Activated T-helper 1 cell treated with anti-CD3 and anti-CD28 coated beads, Interleukin-12 subunit alpha, Interleukin-12 subunit beta, Interleukin-2, Interleukin-4 antibody, amounts not matched to agents 30 ng/mL and 10 ng/mL and 1 ng/mL, durations not matched to agents 14 hours and 24 hours and 36 hours (primary cell): ENCODE measurements around the gene FOXP1. TPM values are rescaled to one million over a fixed set of nuclear protein-coding genes. Genes with fewer than 3 reads are reported as not detected.

Experiments
- DNase-seq: peaks from one replicate; pipeline ENCODE4 v3.0.0; 2021; ENCODE audit warnings: low spot score
- H3K27ac Mint-ChIP-seq: one replicate; pipeline ENCODE4 v1.8.0; 2021; ENCODE audit warnings: mild to moderate bottlenecking, mixed read lengths
- H3K27me3 Mint-ChIP-seq: one replicate; pipeline ENCODE4 v1.8.0; 2022; ENCODE audit warnings: mild to moderate bottlenecking, moderate library complexity, mixed read lengths; ENCODE audit not compliant: insufficient read depth
- H3K36me3 Mint-ChIP-seq: one replicate; pipeline ENCODE4 v1.8.0; 2021; ENCODE audit warnings: low read depth, mixed read lengths
- H3K4me1 Mint-ChIP-seq: one replicate; pipeline ENCODE4 v1.8.0; 2021; ENCODE audit warnings: low read depth, mixed read lengths
- H3K4me3 Mint-ChIP-seq: one replicate; pipeline ENCODE4 v1.8.0; 2021; ENCODE audit warnings: mild to moderate bottlenecking, moderate library complexity, mixed read lengths
- H3K9me3 Mint-ChIP-seq: one replicate; pipeline ENCODE4 v1.8.0; 2021; ENCODE audit warnings: mixed read lengths
- intact Hi-C: fragments of 100-400 bp; cut with micrococcal nuclease; formaldehyde crosslinking; loops from one replicate; pipeline ENCODE4 v1.15.1; 2024
- total RNA-seq: library from RNA; stranded (reverse); gene quantifications from 2 replicates; pipeline ENCODE4 v1.2.3, GENCODE V29; 2022

FOXP1 gene
- total RNA-seq, 1 donor from 2014 or later = 97.6 TPM

- intact Hi-C loops = no loop called here
- no peak overlapping the region for H3K4me3 Mint-ChIP-seq
- H3K36me3 Mint-ChIP-seq = no peaks in the 10 kb centered on the region
- H3K27me3 Mint-ChIP-seq = peaks cover 2% of the 10 kb centered on the region
- H3K9me3 Mint-ChIP-seq = no peaks in the 10 kb centered on the region
- DNase-seq = no peak
- H3K4me1 Mint-ChIP-seq = no peaks in the 10 kb centered on the region
- H3K27ac Mint-ChIP-seq = no peak overlapping the region
Measured at GRCh38 chr3:71254281-71255057, 329.1 kb downstream of the FOXP1 start.

GRCh38 chr3:71253169-71253568 lies 330.4 kb downstream of the FOXP1 start:
- H3K36me3 Mint-ChIP-seq = no peaks in the 10 kb centered on the region
- intact Hi-C loops = no loop called here
- no peak for DNase-seq
- peaks cover 2% of the 10 kb centered on the region for H3K27me3 Mint-ChIP-seq
- no peak overlapping the region for H3K4me3 Mint-ChIP-seq
- H3K4me1 Mint-ChIP-seq = no peaks in the 10 kb centered on the region
- H3K9me3 Mint-ChIP-seq = no peaks in the 10 kb centered on the region
- no peak overlapping the region for H3K27ac Mint-ChIP-seq

- no peaks in the 10 kb centered on the region for H3K36me3 Mint-ChIP-seq
- no peak overlapping the region for H3K27ac Mint-ChIP-seq
- intact Hi-C loops = no loop called here
- peaks cover 2% of the 10 kb centered on the region for H3K27me3 Mint-ChIP-seq
- DNase-seq = no peak
- no peak overlapping the region for H3K4me3 Mint-ChIP-seq
- no peaks in the 10 kb centered on the region for H3K9me3 Mint-ChIP-seq
- no peaks in the 10 kb centered on the region for H3K4me1 Mint-ChIP-seq
Measured at GRCh38 chr3:71252466-71252865, 331.1 kb downstream of the FOXP1 start.

- H3K27me3 Mint-ChIP-seq = peaks cover 2% of the 10 kb centered on the region
- intact Hi-C loops = no loop called here
- no peaks in the 10 kb centered on the region for H3K9me3 Mint-ChIP-seq
- H3K4me1 Mint-ChIP-seq = no peaks in the 10 kb centered on the region
- DNase-seq = no peak
- H3K4me3 Mint-ChIP-seq = no peak overlapping the region
- H3K36me3 Mint-ChIP-seq = no peaks in the 10 kb centered on the region
- H3K27ac Mint-ChIP-seq = no peak overlapping the region
Measured at GRCh38 chr3:71251156-71251775, 332.3 kb downstream of the FOXP1 start.

DNA sequence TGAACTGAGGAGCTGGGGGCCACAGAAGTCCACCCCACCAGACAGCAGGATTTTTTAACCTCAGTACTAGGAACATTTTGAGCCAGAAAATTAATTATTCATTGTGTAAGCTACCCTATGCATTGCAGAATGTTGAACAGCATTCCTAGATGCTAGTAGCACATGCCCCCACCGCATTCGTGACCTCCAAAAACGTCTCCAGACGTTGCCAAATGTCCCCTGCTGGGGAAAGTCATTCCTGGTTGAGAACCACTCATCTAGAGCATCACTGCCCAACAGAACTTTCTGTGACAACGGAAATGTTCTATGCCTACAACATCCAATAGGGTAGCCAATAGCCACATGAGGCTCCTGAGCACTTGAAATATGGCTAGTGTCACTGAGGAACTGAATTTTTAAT lies 333.5 kb downstream of the FOXP1 start:
- no peaks in the 10 kb centered on the region for H3K4me1 Mint-ChIP-seq
- intact Hi-C loops = no loop called here
- no peak for DNase-seq
- H3K27me3 Mint-ChIP-seq = peaks cover 4% of the 10 kb centered on the region
- H3K27ac Mint-ChIP-seq = no peak overlapping the region
- H3K36me3 Mint-ChIP-seq = no peaks in the 10 kb centered on the region
- no peak overlapping the region for H3K4me3 Mint-ChIP-seq
- H3K9me3 Mint-ChIP-seq = no peaks in the 10 kb centered on the region

- intact Hi-C loops = no loop called here
- Mint-ChIP-seq H3K4me1 (no peaks in the 10 kb centered on the region), H3K9me3 (no peaks in the 10 kb centered on the region), H3K27ac (no peak overlapping the region), H3K36me3 (no peaks in the 10 kb centered on the region), H3K27me3 (peaks cover 13% of the 10 kb centered on the region), H3K4me3 (no peak overlapping the region)
- DNase-seq = no peak
Measured at GRCh38 chr3:71247958-71248335, 335.6 kb downstream of the FOXP1 start.

DNA sequence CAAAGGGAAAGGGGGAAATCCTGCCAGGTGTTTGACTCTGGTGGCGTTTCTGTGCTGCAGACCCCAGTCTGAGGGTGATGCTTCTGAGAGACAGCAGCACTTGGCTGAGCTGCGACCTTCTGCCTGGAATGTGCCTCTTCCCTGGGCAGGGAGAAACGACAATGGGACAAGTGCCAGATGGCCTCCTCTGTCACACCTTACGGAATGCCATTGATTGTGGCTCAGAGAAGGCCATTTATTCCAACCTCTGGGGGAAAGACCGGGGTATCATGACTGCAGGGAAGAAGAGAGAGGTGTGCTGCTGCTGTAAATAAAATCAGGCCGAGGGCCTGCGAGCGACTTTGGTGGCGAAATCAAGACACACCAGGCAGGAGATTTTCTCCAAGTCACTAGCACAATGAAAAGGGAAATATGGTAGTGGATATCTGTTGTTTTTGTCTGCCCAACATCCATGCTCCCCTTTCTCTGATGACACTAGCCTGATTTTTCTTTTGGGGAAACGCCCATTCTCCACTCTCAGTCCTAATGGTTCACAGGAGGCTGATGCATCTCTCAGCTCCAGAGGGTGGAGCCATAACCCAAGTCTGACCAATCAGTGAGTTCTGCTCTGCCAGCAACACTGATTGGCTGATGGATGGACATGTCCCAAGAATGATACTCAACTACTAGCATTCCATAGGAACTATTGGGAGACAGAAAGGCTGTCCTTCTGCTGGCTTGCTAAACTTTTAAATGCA lies 336.1 kb downstream of the FOXP1 start:
- H3K4me3 Mint-ChIP-seq = no peak overlapping the region
- peaks cover 14% of the 10 kb centered on the region for H3K27me3 Mint-ChIP-seq
- H3K27ac Mint-ChIP-seq = no peak overlapping the region
- H3K36me3 Mint-ChIP-seq = no peaks in the 10 kb centered on the region
- intact Hi-C loops = no loop called here
- no peaks in the 10 kb centered on the region for H3K9me3 Mint-ChIP-seq
- DNase-seq = no peak
- no peaks in the 10 kb centered on the region for H3K4me1 Mint-ChIP-seq

GRCh38 chr3:71245971-71246880 lies 337.3 kb downstream of the FOXP1 start:
- H3K9me3 Mint-ChIP-seq = no peaks in the 10 kb centered on the region
- no peak for DNase-seq
- no peak overlapping the region for H3K4me3 Mint-ChIP-seq
- no peaks in the 10 kb centered on the region for H3K4me1 Mint-ChIP-seq
- peaks cover 16% of the 10 kb centered on the region for H3K27me3 Mint-ChIP-seq
- no peaks in the 10 kb centered on the region for H3K36me3 Mint-ChIP-seq
- intact Hi-C loops = no loop called here
- no peak overlapping the region for H3K27ac Mint-ChIP-seq

DNA sequence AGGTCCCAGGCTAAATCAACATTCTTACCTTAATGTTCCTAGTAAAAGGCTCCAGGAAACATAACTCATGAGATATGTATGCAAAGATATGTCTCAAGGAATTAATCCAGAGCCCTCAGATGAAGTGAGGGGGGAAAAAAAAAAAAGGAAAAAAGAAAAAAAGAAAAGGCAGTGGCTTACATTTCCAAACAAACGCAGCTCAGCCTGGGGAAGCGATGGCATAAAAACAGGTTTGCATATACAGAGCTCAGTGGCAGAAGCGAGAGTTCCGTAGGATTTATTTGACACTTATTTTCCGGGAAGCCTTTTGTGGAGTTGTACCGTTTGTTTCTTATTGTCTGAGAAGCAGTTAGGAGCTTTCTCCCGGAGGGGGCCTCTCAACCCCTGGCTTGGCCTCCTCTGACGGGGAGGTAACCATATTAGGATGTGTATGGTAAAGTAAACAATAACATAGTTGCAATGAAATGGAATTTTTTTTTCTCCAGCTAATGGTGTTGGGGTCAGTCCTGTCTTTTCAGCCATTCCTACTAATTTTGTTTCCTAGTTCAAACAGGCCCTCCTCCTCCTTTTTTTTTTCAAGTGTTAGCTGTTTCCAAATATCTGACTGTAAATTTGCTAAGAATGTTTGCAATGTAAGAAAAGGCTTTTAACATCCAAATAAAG lies 338.6 kb downstream of the FOXP1 start:
- no peak for DNase-seq
- Mint-ChIP-seq H3K4me1 (no peaks in the 10 kb centered on the region), H3K9me3 (no peaks in the 10 kb centered on the region), H3K27me3 (peaks cover 18% of the 10 kb centered on the region), H3K27ac (no peak overlapping the region), H3K4me3 (no peak overlapping the region), H3K36me3 (no peaks in the 10 kb centered on the region)
- intact Hi-C loops = no loop called here

DNA sequence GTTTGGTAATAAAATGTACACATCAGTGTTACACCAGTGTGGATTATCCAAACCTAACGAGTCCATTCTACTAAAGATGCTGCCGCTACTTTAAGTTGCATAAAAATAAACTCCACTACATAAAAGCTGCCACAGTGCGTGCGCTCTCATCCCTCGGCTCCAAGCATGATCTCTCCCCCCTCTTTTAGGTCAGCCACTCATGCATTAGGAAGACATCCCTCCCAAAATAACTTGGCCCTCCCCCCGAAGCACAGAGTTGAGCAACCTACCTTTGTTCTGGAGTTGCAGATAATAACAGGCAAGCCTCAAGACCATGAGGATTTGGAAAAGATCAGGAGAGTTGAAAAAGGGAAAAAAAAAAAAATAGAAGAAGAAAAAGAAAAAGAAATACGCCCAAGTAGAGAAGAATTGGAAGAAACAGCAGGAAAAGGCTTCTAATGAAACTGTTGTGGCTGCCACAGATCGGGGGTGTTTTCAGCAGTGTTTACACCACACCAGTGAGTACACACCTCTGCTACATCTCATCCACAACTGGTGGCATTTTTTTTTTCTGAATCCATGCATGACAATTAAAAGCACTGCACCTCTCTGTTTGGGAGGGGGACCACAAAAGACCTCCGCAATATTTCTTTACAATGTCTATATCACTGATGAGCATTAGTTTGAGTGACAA lies 339.2 kb downstream of the FOXP1 start:
- Mint-ChIP-seq H3K9me3 (no peaks in the 10 kb centered on the region), H3K27ac (no peak overlapping the region), H3K4me1 (no peaks in the 10 kb centered on the region), H3K36me3 (no peaks in the 10 kb centered on the region), H3K27me3 (peaks cover 18% of the 10 kb centered on the region), H3K4me3 (no peak overlapping the region)
- no peak for DNase-seq
- intact Hi-C loops = no loop called here

GRCh38 chr3:71243229-71243628 lies 340.3 kb downstream of the FOXP1 start:
- no peaks in the 10 kb centered on the region for H3K4me1 Mint-ChIP-seq
- intact Hi-C loops = no loop called here

More at GRCh38 chr3:71243229-71243628, 340.3 kb downstream of the FOXP1 start:
- Mint-ChIP-seq H3K4me3 (no peak overlapping the region), H3K36me3 (no peaks in the 10 kb centered on the region), H3K27ac (no peak overlapping the region), H3K27me3 (peaks cover 22% of the 10 kb centered on the region), H3K9me3 (no peaks in the 10 kb centered on the region)
- DNase-seq = no peak
